Panc1 (cell line): ENCODE data around the gene MTHFSD. TPM values are rescaled to one million over a fixed set of nuclear protein-coding genes. Genes with fewer than 3 reads are reported as not detected.

Experiments
- ATAC-seq: fragments of 200-7000 bp; cut with Tn5 transposase; 2 replicates; pipeline ENCODE4 v1.9.1; 2020; ENCODE audit warnings: mild to moderate bottlenecking, moderate library complexity
- BruUV-seq: library from RNA; stranded (reverse); fragments of 400-500 nt; replicated peaks from 2 replicates; lab custom pipeline; 2021; lab: Mats Ljungman, UMichigan
- CTCF ChIA-PET: fragments of 300-600 bp; sonication (Branson Sonifier 250); formaldehyde crosslinking; loops from one replicate; lab custom pipeline; 2022; ENCODE audit warnings: antibody characterized with exemption; lab: Charles Lee
- POLR2A ChIA-PET: fragments of 300-600 bp; sonication (Branson Sonifier 250); formaldehyde crosslinking; loops from one replicate; lab custom pipeline; 2022; ENCODE audit warnings: antibody characterized with exemption; lab: Charles Lee
- DNase-seq: peaks from one replicate; pipeline ENCODE4 v3.0.0-alpha.2; 2010; ENCODE audit warnings: low read depth, low spot score
- H3K27ac ChIP-seq: 2 replicates; pipeline ENCODE4 v1.5.1; 2011; ENCODE audit warnings: mild to moderate bottlenecking, low read length, inconsistent platforms
- H3K27me3 ChIP-seq: fragments of 200-500 bp; sonication (Bioruptor generic); 2 replicates; pipeline ENCODE4 v1.6.0; 2014; ENCODE audit warnings: low read length, inconsistent platforms; ENCODE audit not compliant: control insufficient read depth, insufficient read depth
- H3K36me3 ChIP-seq: fragments of 200-500 bp; sonication (Bioruptor generic); 2 replicates; pipeline ENCODE4 v1.5.1; 2014; ENCODE audit warnings: inconsistent platforms, mild to moderate bottlenecking, low read length, moderate library complexity; ENCODE audit not compliant: control insufficient read depth, insufficient read depth
- H3K4me1 ChIP-seq: 2 replicates; pipeline ENCODE4 v1.5.1; 2011; ENCODE audit warnings: inconsistent platforms, mild to moderate bottlenecking, low read length, moderate library complexity; ENCODE audit not compliant: control insufficient read depth, insufficient read depth
- H3K4me3 ChIP-seq, 2 experiments: 2 replicates each; pipeline ENCODE4 v1.5.1; 2011 to 2012; ENCODE audit warnings: low read depth in 2 of 2, low read length in 2 of 2, mild to moderate bottlenecking in 2 of 2, inconsistent platforms in 1 of 2, moderate library complexity in 1 of 2
- H3K9me3 ChIP-seq: fragments of 200-500 bp; sonication (Bioruptor generic); 2 replicates; pipeline ENCODE4 v1.5.1; 2014; ENCODE audit warnings: low read depth, mild to moderate bottlenecking, inconsistent platforms, low read length, moderate library complexity; ENCODE audit not compliant: control insufficient read depth, insufficient read depth
- CTCF ChIP-seq: fragments of 450-650 bp; IDR thresholded peaks from 2 replicates; pipeline ENCODE4 v1.5.1; 2017; ENCODE audit warnings: mild to moderate bottlenecking
- POLR2AphosphoS5 ChIP-seq: IDR thresholded peaks from 2 replicates; pipeline ENCODE4 v1.6.1; 2012; ENCODE audit warnings: mild to moderate bottlenecking, low read depth, low read length, moderate library complexity
- REST ChIP-seq, 2 experiments: IDR thresholded peaks; 2 replicates each; pipeline ENCODE4 v1.6.1; 2011 to 2012; ENCODE audit warnings: low read depth in 2 of 2, control low read depth in 1 of 2, low read length in 1 of 2, mild to moderate bottlenecking in 1 of 2, moderate library complexity in 1 of 2; ENCODE audit not compliant: insufficient read depth in 1 of 2
- SIN3A ChIP-seq: IDR thresholded peaks from 2 replicates; pipeline ENCODE4 v1.6.1; 2012; ENCODE audit warnings: low read depth, mild to moderate bottlenecking, low read length, moderate library complexity, borderline replicate concordance; ENCODE audit not compliant: insufficient read depth
- TCF7L2 ChIP-seq: IDR thresholded peaks from 2 replicates; pipeline ENCODE4 v1.6.1; 2011; ENCODE audit warnings: mild to moderate bottlenecking, low read depth, low read length, inconsistent platforms
- in situ Hi-C: cut with HindIII; loops from 2 replicates; pipeline ENCODE4 v1.10.0; 2016; ENCODE audit warnings: low sequenced_read_pairs, low pct_unique_long_range_greater_than_20kb
- intact Hi-C: fragments of 100-400 bp; cut with micrococcal nuclease; formaldehyde crosslinking; loops from one replicate; pipeline ENCODE4 v1.10.0; 2022; ENCODE audit not compliant: unreplicated experiment
- total RNA-seq: library from RNA; stranded (reverse); gene quantifications from one replicate; pipeline ENCODE4 v1.2.1, GENCODE V29; 2021; ENCODE audit not compliant: unreplicated experiment

The MTHFSD gene
- total RNA-seq, 1 experiment from 2014 or later, result 16.5 TPM

GRCh38 chr16:86491640-86492023 lies 63.4 kb downstream of the MTHFSD start:
- Histone ChIP-seq H3K4me1 (no peaks in the 10 kb centered on the region), H3K36me3 (no peaks in the 10 kb centered on the region), H3K27me3 (peaks cover 19% of the 10 kb centered on the region; the same call in 1 of the 2 replicates), H3K4me3 (no peak overlapping the region), H3K9me3 (no peaks in the 10 kb centered on the region), H3K27ac (no peak overlapping the region)
- CTCF ChIA-PET, result no interaction called here
- in situ Hi-C loops, result no loop called here
- DNase-seq (no peak), ATAC-seq (no peak)
- TF ChIP-seq SIN3A (no peak), CTCF (no peak), TCF7L2 (no peak), POLR2AphosphoS5 (no peak), REST (IDR thresholded peaks at IDR 0.05; ENCODE audit: insufficient read depth in 1 of 2, low read depth in 2 of 2, low read length in 1 of 2) (no peak)
- POLR2A ChIA-PET, result no interaction called here
- BruUV-seq, result no TSS peak
- intact Hi-C loops, result no loop called here

GRCh38 chr16:86490859-86491639 lies 64.0 kb downstream of the MTHFSD start:
- intact Hi-C loops (no loop called here), in situ Hi-C loops (no loop called here)
- no peaks in the 10 kb centered on the region for H3K9me3 ChIP-seq
- TF ChIP-seq CTCF (no peak), SIN3A (no peak), TCF7L2 (no peak), REST (IDR thresholded peaks at IDR 0.05; ENCODE audit: insufficient read depth in 1 of 2, low read depth in 2 of 2, low read length in 1 of 2) (no peak), POLR2AphosphoS5 (no peak)
- no peak overlapping the region for H3K27ac ChIP-seq
- no peaks in the 10 kb centered on the region for H3K4me1 ChIP-seq
- ChIA-PET CTCF (no interaction called here), POLR2A (no interaction called here)
- ATAC-seq (no peak), DNase-seq (no peak)
- no TSS peak for BruUV-seq
- no peaks in the 10 kb centered on the region for H3K36me3 ChIP-seq
- peaks cover 17% of the 10 kb centered on the region; the same call in 1 of the 2 replicates for H3K27me3 ChIP-seq
- no peak overlapping the region for H3K4me3 ChIP-seq
